Spleen (tissue), 11 donors: ENCODE measurements around the gene FILIP1L. TPM values are rescaled to one million over a fixed set of nuclear protein-coding genes. Genes with fewer than 3 reads are reported as not detected.

ENCODE experiments used
- DNase-seq: peaks from one replicate; pipeline ENCODE4 v3.0.0-alpha.2; 2020
- H3K27ac ChIP-seq, 8 donors: fragments of 200-600 bp; sonication (generic) in 7 of 8; 1 replicate in 4 of 8; 2 replicates in 4 of 8; pipeline versions ENCODE4 v1.5.0 to v1.8.0; 2016 to 2021; ENCODE audit warnings: inconsistent platforms in 4 of 8, mild to moderate bottlenecking in 4 of 8, moderate library complexity in 1 of 8
- H3K27me3 ChIP-seq, 7 donors: fragments of 200-600 bp; sonication (generic) in 6 of 7; replicated peaks in 1 of 7; 1 replicate in 4 of 7; 2 replicates in 3 of 7; pipeline versions ENCODE4 v1.5.0 to v1.8.0; 2016 to 2021; ENCODE audit warnings: inconsistent platforms in 3 of 7, mild to moderate bottlenecking in 1 of 7
- H3K36me3 ChIP-seq, 6 donors: fragments of 200-600 bp; sonication (generic) in 5 of 6; 1 replicate in 4 of 6; 2 replicates in 2 of 6; pipeline versions ENCODE4 v1.5.0 to v1.8.0; 2016 to 2021; ENCODE audit warnings: inconsistent platforms in 2 of 6
- H3K4me1 ChIP-seq, 6 donors: fragments of 200-600 bp; sonication (generic) in 5 of 6; 1 replicate in 3 of 6; 2 replicates in 3 of 6; pipeline versions ENCODE4 v1.5.0 to v1.8.0; 2016 to 2021; ENCODE audit warnings: inconsistent platforms in 3 of 6
- H3K4me3 ChIP-seq, 8 donors: fragments of 200-600 bp; sonication (generic) in 7 of 8; 1 replicate in 4 of 8; 2 replicates in 4 of 8; pipeline versions ENCODE4 v1.5.0 to v1.8.0; 2016 to 2021; ENCODE audit warnings: inconsistent platforms in 4 of 8, mild to moderate bottlenecking in 4 of 8, moderate library complexity in 2 of 8
- H3K9me3 ChIP-seq, 8 donors: fragments of 200-600 bp; sonication (generic) in 7 of 8; 1 replicate in 4 of 8; 2 replicates in 4 of 8; pipeline versions ENCODE4 v1.5.0 to v1.8.0; 2016 to 2021; ENCODE audit warnings: inconsistent platforms in 4 of 8
- CTCF ChIP-seq, 11 experiments: fragments of 200-600 bp in 7 of 11; fragments of 450-650 bp in 4 of 11; sonication (generic) in 4 of 11; IDR thresholded peaks in 8 of 11; conservative IDR thresholded peaks in 3 of 11; 1 replicate in 7 of 11; 2 replicates in 4 of 11; pipeline versions ENCODE4 v1.4.0 to v1.8.0; 2016 to 2021; ENCODE audit warnings: antibody characterized with exemption in 11 of 11, inconsistent platforms in 4 of 11, mild to moderate bottlenecking in 1 of 11
- POLR2A ChIP-seq, 3 donors: fragments of 450-650 bp; IDR thresholded peaks; one replicate each; pipeline ENCODE4 v1.5.1; 2017; ENCODE audit warnings: antibody characterized with exemption in 3 of 3, mild to moderate bottlenecking in 1 of 3
- POLR2AphosphoS5 ChIP-seq, 3 donors: sonication (generic); formaldehyde crosslinking; IDR thresholded peaks; one replicate each; pipeline ENCODE4 v1.5.1; 2017; ENCODE audit warnings: antibody characterized with exemption in 3 of 3
- WGBS, 5 donors: extraction: QIAGEN DNeasy Blood & Tissue Kit in 3 of 5; methylation state at CpG; one replicate each; pipeline versions ENCODE4 v1.1.5 to v1.1.7; 2013 to 2018; 5-methylcytosine and 5-hydroxymethylcytosine counted together
- intact Hi-C: fragments of 100-400 bp; cut with DNase I; formaldehyde crosslinking; loops from one replicate; pipeline ENCODE4 v1.15.0; 2023; ENCODE audit warnings: low total_unique reads
- polyA plus RNA-seq, 3 donors: library from polyadenylated mRNA; stranded (reverse); fragments of 200-250 nt; gene quantifications; one replicate each; pipeline ENCODE4 v1.2.1, GENCODE V29; 2013
- total RNA-seq, 7 donors: library from RNA; depleted of rRNA in 3 of 7; stranded (reverse); fragments of >200 nt in 3 of 7; fragmentation: NEBNext Ultra II Directional in 4 of 7; extraction: Animal tissue kit (Norgen Biotek cat#: 25700) in 4 of 7; gene quantifications; one replicate each; pipeline versions ENCODE4 v1.1.0 to v1.2.1, GENCODE V29; 2016 to 2021
- donor health status: healthy with polysubstance abuse.
- donor health status: DM: no; HTN: no; CAD: no; lungs with moderate emphysema.
- donor health status: DM: no; HTN: no; CAD: no.
- donor health status: Bipolar disorder and iron deficiency.
- donor health status: healthy.
- donor health status: DM: no; HTN: no; CAD: no.
- donor health status: DM: yes; HTN: yes; CAD: no.

Gene FILIP1L
- total and polyA plus RNA-seq, 10 donors: 11.1 to 47.7 (median 30.9) TPM

- 52 to 75% (median 59%) methylated on average over 1 of the region's 1 CpG for WGBS, 5 donors
- Histone ChIP-seq H3K4me3 (no peak overlapping the region), H3K36me3 (no peaks in the 10 kb centered on the region), H3K9me3 (no peaks in the 10 kb centered on the region), H3K4me1 (no peaks in the 10 kb centered on the region), H3K27ac (no peak overlapping the region), H3K27me3 (no peaks in the 10 kb centered on the region)
- TF ChIP-seq POLR2AphosphoS5 (IDR thresholded peaks at IDR 0.05): no peak
- no peak for TF ChIP-seq POLR2A (IDR thresholded peaks at IDR 0.05)
- no peak for TF ChIP-seq CTCF (IDR thresholded peaks at IDR 0.05 in 8 of 11, conservative IDR thresholded peaks at IDR 0.05 in 3 of 11)
- DNase-seq: no peak
- intact Hi-C loops: no loop called here
These were observed 81.1 kb downstream of the FILIP1L start for GRCh38 chr3:100033184-100033583.

GRCh38 chr3:100032243-100032642 lies 82.1 kb downstream of the FILIP1L start:
- Histone ChIP-seq H3K27ac (no peak overlapping the region), H3K9me3 (no peaks in the 10 kb centered on the region), H3K27me3 (no peaks in the 10 kb centered on the region), H3K36me3 (no peaks in the 10 kb centered on the region), H3K4me1 (no peaks in the 10 kb centered on the region), H3K4me3 (no peak overlapping the region)
- WGBS, 5 donors: 74 to 93% (median 81%) methylated on average over 5 of the region's 5 CpGs
- intact Hi-C loops: no loop called here
- TF ChIP-seq POLR2A (IDR thresholded peaks at IDR 0.05) (no peak), CTCF (IDR thresholded peaks at IDR 0.05 in 8 of 11, conservative IDR thresholded peaks at IDR 0.05 in 3 of 11) (no peak), POLR2AphosphoS5 (IDR thresholded peaks at IDR 0.05) (no peak)
- no peak for DNase-seq

- Histone ChIP-seq H3K27ac (no peak overlapping the region), H3K4me3 (no peak overlapping the region), H3K36me3 (no peaks in the 10 kb centered on the region), H3K9me3 (no peaks in the 10 kb centered on the region), H3K4me1 (no peaks in the 10 kb centered on the region), H3K27me3 (no peaks in the 10 kb centered on the region)
- no peak for DNase-seq
- WGBS, 5 donors: 82 to 91% (median 87%) methylated on average over 1 of the region's 1 CpG
- TF ChIP-seq CTCF (IDR thresholded peaks at IDR 0.05 in 8 of 11, conservative IDR thresholded peaks at IDR 0.05 in 3 of 11) (no peak), POLR2AphosphoS5 (IDR thresholded peaks at IDR 0.05) (no peak), POLR2A (IDR thresholded peaks at IDR 0.05) (no peak)
- intact Hi-C loops: no loop called here
These were observed 83.3 kb downstream of the FILIP1L start for GRCh38 chr3:100030914-100031425.

GRCh38 chr3:100030346-100030745 lies 84.0 kb downstream of the FILIP1L start:
- no peaks in the 10 kb centered on the region for H3K36me3 ChIP-seq
- 77 to 86% (median 83%) methylated on average over 3 of the region's 3 CpGs for WGBS, 5 donors
- TF ChIP-seq CTCF (IDR thresholded peaks at IDR 0.05 in 8 of 11, conservative IDR thresholded peaks at IDR 0.05 in 3 of 11) (no peak), POLR2A (IDR thresholded peaks at IDR 0.05) (no peak), POLR2AphosphoS5 (IDR thresholded peaks at IDR 0.05) (no peak)
- H3K9me3 ChIP-seq: no peaks in the 10 kb centered on the region
- no peak overlapping the region for H3K4me3 ChIP-seq
- no peaks in the 10 kb centered on the region for H3K4me1 ChIP-seq
- intact Hi-C loops: no loop called here
- H3K27me3 ChIP-seq: no peaks in the 10 kb centered on the region
- no peak overlapping the region for H3K27ac ChIP-seq
- no peak for DNase-seq
